HepG2 (cell line): Measurements from ENCODE around the gene ALB. TPM values are rescaled to one million over a fixed set of nuclear protein-coding genes. Genes with fewer than 3 reads are reported as not detected.
A peak's percentile ranks its signal among the peaks of the same experiment; 100 is the strongest.

Experiments
- ATF7-NPFF ChIP-seq: sonication (generic); formaldehyde crosslinking; IDR thresholded peaks from 2 replicates; pipeline ENCODE4 v1.8.1; 2023; ENCODE audit warnings: mild to moderate bottlenecking, low read depth, missing genetic modification reagents, moderate library complexity
- KDM1A ChIP-seq: IDR thresholded peaks from 2 replicates; pipeline ENCODE4 v1.6.1; 2016; ENCODE audit warnings: missing compliant biosample characterization
- MBD4 ChIP-seq: IDR thresholded peaks from 2 replicates; pipeline ENCODE4 v1.6.1; 2012; ENCODE audit warnings: low read length, inconsistent platforms, borderline replicate concordance
- SMYD3 ChIP-seq: sonication (generic); formaldehyde crosslinking; IDR thresholded peaks from 2 replicates; pipeline ENCODE4 v1.8.1; 2023; ENCODE audit warnings: mild to moderate bottlenecking, missing genetic modification reagents
- ZNF205 ChIP-seq: IDR thresholded peaks from 2 replicates; pipeline ENCODE4 v1.6.1; 2018; ENCODE audit warnings: missing biosample characterization, missing genetic modification reagents
- ZNF674 ChIP-seq: sonication (generic); formaldehyde crosslinking; IDR thresholded peaks from 2 replicates; pipeline ENCODE4 v1.5.0; 2020; ENCODE audit warnings: low read depth, mild to moderate bottlenecking, missing genetic modification reagents
- ZNF781 ChIP-seq: sonication (generic); formaldehyde crosslinking; IDR thresholded peaks from 2 replicates; pipeline ENCODE4 v1.5.1; 2020; ENCODE audit warnings: borderline replicate concordance, mild to moderate bottlenecking, missing genetic modification reagents; ENCODE audit errors: not compliant biosample characterization
- polyA plus RNA-seq, 8 experiments: library from polyadenylated mRNA; depleted of rRNA in 3 of 8; stranded (reverse) in 7 of 8; unstranded in 1 of 8; fragments of >200 nt; fragmentation: Illumina TruSeq in 4 of 8; extraction: Trizol in 4 of 8; gene quantifications; 2 replicates each; pipeline versions ENCODE4 v1.2.1 to v1.2.3, GENCODE V29; 2011 to 2016; ENCODE audit warnings: low read depth in 4 of 8, missing spikeins in 1 of 8, mixed read lengths in 1 of 8; ENCODE audit not compliant: insufficient read depth in 1 of 8
- total RNA-seq, 5 experiments: library from RNA; depleted of rRNA; stranded (reverse); fragments of >200 nt; fragmentation: Illumina TruSeq; extraction: Trizol; gene quantifications; 2 replicates each; pipeline ENCODE4 v1.2.3, GENCODE V29; 2016; ENCODE audit warnings: low read depth in 1 of 5
- TF ChIP-seq, protein P1 (sequence below): sonication (generic); formaldehyde crosslinking; IDR thresholded peaks from 2 replicates; pipeline ENCODE4 v1.4.0; 2020; ENCODE audit warnings: mild to moderate bottlenecking, missing genetic modification reagents
- TF ChIP-seq, protein P2 (sequence below): sonication (generic); formaldehyde crosslinking; IDR thresholded peaks from 2 replicates; pipeline ENCODE4 v1.5.0; 2020; ENCODE audit warnings: mild to moderate bottlenecking, missing genetic modification reagents, moderate library complexity
- TF ChIP-seq, protein P3 (sequence below): sonication (generic); formaldehyde crosslinking; IDR thresholded peaks from 2 replicates; pipeline ENCODE4 v1.5.0; 2020; ENCODE audit warnings: mild to moderate bottlenecking, missing genetic modification reagents, borderline replicate concordance

Gene ALB
- total and polyA plus RNA-seq, 2 of the 13 experiments (the other 11 are each of a cell fraction or from before 2014, with no cell fraction given), result 22,259 to 22,625 TPM

DNA sequence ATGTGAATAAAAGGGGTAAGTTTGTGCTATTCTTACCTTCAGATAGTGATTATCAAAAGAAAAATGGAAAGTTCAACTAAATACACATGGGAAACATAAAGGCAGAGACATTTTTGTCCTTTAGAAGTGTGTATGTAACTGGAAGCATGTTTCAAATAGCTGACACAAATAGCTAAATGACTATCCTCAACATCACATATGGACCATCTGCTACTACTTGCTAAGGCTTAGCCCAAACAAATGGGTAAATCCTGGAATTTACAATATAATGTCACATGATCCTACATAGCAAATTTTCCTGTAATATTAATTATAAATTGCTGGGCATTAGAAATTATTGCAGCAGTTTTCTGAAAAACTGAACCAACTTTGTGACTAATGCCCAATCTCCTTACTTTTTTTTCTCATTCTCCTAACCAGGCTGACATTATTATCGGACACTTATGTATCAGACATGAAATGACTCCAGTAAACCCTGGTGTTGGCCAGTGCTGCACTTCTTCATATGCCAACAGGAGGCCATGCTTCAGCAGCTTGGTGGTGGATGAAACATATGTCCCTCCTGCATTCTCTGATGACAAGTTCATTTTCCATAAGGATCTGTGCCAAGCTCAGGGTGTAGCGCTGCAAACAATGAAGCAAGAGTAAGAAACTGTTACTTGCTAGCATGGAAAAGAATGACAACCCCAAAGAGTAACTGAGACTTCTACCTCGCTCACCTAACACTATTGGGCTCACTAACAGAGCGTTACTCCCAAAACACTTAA lies 48.1 kb downstream of the ALB start (continued):
- TF ChIP-seq, protein P1, sequence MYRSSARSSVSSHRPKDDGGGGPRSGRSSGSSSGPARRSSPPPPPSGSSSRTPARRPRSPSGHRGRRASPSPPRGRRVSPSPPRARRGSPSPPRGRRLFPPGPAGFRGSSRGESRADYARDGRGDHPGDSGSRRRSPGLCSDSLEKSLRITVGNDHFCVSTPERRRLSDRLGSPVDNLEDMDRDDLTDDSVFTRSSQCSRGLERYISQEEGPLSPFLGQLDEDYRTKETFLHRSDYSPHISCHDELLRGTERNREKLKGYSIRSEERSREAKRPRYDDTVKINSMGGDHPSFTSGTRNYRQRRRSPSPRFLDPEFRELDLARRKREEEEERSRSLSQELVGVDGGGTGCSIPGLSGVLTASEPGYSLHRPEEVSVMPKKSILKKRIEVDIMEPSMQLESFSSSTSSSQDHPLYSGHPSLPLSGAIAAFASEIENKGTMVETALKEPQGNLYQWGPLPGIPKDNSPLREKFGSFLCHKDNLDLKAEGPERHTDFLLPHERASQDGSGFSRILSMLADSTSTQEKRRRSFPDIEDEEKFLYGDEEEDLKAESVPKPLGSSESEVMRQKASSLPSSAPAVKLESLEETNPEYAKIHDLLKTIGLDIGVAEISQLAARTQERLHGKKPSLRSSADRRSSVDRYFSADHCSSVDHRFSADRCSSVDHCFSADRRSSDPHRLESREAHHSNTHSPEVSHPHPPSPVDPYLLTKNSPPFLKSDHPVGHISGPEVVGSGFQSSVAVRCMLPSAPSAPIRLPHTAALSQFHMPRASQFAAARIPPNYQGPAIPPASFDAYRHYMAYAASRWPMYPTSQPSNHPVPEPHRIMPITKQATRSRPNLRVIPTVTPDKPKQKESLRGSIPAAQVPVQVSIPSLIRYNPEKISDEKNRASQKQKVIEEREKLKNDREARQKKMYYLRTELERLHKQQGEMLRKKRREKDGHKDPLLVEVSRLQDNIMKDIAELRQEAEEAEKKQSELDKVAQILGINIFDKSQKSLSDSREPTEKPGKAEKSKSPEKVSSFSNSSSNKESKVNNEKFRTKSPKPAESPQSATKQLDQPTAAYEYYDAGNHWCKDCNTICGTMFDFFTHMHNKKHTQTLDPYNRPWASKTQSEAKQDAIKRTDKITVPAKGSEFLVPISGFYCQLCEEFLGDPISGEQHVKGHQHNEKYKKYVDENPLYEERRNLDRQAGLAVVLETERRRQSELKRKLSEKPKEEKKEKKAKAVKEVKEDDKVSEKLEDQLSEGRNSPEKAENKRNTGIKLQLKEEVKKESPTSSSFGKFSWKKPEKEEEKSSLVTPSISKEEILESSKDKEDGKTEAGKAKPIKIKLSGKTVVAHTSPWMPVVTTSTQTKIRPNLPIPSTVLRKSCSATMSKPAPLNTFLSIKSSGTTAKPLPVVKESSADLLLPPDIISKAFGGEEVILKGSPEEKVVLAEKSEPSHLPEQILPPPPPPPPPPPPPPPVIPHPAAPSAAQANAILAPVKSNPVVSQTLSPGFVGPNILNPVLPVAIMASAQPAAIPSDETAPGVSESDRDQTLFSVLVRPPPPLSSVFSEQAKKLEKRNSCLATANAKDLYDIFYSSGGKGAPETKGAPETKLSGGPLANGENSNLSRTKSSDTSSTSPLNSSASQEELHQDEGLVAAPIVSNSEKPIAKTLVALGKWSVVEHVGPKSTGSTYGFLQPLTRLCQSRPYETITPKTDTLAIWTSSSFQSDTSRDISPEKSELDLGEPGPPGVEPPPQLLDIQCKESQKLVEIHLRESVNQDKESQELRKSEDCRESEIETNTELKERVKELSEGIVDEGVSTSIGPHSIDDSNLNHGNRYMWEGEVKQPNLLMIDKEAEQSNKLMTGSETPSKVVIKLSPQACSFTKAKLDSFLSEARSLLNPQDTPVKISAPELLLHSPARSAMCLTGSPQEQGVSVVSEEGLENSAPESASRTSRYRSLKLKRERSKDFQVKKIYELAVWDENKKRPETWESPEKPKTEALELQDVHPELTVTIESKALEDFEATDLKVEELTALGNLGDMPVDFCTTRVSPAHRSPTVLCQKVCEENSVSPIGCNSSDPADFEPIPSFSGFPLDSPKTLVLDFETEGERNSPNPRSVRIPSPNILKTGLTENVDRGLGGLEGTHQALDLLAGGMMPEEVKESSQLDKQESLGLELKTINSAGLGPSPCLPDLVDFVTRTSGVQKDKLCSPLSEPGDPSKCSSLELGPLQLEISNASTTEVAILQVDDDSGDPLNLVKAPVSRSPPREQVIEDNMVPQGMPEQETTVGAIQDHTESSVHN (CRISPR knock-in tag), result no peak
- TF ChIP-seq, protein P2, sequence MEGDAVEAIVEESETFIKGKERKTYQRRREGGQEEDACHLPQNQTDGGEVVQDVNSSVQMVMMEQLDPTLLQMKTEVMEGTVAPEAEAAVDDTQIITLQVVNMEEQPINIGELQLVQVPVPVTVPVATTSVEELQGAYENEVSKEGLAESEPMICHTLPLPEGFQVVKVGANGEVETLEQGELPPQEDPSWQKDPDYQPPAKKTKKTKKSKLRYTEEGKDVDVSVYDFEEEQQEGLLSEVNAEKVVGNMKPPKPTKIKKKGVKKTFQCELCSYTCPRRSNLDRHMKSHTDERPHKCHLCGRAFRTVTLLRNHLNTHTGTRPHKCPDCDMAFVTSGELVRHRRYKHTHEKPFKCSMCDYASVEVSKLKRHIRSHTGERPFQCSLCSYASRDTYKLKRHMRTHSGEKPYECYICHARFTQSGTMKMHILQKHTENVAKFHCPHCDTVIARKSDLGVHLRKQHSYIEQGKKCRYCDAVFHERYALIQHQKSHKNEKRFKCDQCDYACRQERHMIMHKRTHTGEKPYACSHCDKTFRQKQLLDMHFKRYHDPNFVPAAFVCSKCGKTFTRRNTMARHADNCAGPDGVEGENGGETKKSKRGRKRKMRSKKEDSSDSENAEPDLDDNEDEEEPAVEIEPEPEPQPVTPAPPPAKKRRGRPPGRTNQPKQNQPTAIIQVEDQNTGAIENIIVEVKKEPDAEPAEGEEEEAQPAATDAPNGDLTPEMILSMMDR (CRISPR knock-in tag), result no peak
- TF ChIP-seq KDM1A (CRISPR knock-in tag) (no peak), ZNF781 (peak; percentile 68), ZNF674 (CRISPR knock-in tag) (no peak), ZNF205 (CRISPR knock-in tag) (no peak), SMYD3 (CRISPR knock-in tag) (peak; percentile 66; the same call in 1 of the 2 replicates), ATF7-NPFF (CRISPR knock-in tag) (0 out of 2 replicates have a peak, but pooled peaks have one; percentile 59), MBD4 (peak; percentile 91)
- TF ChIP-seq, protein P3, sequence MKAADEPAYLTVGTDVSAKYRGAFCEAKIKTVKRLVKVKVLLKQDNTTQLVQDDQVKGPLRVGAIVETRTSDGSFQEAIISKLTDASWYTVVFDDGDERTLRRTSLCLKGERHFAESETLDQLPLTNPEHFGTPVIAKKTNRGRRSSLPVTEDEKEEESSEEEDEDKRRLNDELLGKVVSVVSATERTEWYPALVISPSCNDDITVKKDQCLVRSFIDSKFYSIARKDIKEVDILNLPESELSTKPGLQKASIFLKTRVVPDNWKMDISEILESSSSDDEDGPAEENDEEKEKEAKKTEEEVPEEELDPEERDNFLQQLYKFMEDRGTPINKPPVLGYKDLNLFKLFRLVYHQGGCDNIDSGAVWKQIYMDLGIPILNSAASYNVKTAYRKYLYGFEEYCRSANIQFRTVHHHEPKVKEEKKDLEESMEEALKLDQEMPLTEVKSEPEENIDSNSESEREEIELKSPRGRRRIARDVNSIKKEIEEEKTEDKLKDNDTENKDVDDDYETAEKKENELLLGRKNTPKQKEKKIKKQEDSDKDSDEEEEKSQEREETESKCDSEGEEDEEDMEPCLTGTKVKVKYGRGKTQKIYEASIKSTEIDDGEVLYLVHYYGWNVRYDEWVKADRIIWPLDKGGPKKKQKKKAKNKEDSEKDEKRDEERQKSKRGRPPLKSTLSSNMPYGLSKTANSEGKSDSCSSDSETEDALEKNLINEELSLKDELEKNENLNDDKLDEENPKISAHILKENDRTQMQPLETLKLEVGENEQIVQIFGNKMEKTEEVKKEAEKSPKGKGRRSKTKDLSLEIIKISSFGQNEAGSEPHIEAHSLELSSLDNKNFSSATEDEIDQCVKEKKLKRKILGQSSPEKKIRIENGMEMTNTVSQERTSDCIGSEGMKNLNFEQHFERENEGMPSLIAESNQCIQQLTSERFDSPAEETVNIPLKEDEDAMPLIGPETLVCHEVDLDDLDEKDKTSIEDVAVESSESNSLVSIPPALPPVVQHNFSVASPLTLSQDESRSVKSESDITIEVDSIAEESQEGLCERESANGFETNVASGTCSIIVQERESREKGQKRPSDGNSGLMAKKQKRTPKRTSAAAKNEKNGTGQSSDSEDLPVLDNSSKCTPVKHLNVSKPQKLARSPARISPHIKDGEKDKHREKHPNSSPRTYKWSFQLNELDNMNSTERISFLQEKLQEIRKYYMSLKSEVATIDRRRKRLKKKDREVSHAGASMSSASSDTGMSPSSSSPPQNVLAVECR, result no peak
